ENCODE data around the gene TMEM236. TPM values are rescaled to one million over a fixed set of nuclear protein-coding genes. Genes with fewer than 3 reads are reported as not detected.
A peak's percentile ranks its signal among the peaks of the same experiment; 100 is the strongest.
"Not testable (repeated sequence)": the region's sequence is repeated elsewhere in the genome, so short reads cannot be mapped to it uniquely, and the experiment has no call there.

The TMEM236 gene
- total RNA-seq, 1 donor from 2014 or later = 5.0 TPM

DNA sequence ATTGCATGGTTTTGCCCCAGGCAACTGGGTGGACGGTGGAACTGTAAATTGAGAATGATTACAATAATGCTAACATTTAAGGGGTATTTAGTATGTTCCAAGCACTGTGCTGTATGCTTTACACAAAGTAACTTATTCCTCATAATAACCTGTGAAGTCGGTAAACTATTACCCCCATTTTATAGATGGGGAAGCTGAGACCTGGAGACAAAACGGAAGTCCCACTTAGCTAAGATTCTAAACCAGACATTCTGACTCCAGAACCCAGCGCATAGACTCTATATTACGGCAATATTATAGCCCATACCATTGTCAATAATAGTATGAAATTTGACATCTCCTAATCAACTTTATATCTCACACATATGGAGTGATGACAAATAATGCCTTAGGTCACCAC is 39.9 kb upstream of the TMEM236 start:
- Histone ChIP-seq H3K36me3 (peaks cover 83% of the 10 kb centered on the region), H3K4me3 (no peak overlapping the region), H3K27ac (no peak overlapping the region), H3K4me1 (no peaks in the 10 kb centered on the region), H3K27me3 (no peaks in the 10 kb centered on the region), H3K9me3 (no peaks in the 10 kb centered on the region)
- TF ChIP-seq, protein P1, sequence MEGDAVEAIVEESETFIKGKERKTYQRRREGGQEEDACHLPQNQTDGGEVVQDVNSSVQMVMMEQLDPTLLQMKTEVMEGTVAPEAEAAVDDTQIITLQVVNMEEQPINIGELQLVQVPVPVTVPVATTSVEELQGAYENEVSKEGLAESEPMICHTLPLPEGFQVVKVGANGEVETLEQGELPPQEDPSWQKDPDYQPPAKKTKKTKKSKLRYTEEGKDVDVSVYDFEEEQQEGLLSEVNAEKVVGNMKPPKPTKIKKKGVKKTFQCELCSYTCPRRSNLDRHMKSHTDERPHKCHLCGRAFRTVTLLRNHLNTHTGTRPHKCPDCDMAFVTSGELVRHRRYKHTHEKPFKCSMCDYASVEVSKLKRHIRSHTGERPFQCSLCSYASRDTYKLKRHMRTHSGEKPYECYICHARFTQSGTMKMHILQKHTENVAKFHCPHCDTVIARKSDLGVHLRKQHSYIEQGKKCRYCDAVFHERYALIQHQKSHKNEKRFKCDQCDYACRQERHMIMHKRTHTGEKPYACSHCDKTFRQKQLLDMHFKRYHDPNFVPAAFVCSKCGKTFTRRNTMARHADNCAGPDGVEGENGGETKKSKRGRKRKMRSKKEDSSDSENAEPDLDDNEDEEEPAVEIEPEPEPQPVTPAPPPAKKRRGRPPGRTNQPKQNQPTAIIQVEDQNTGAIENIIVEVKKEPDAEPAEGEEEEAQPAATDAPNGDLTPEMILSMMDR (IDR thresholded peaks at IDR 0.05) = no peak
- intact Hi-C loops (cut with DNase I) = no loop called here
- DNase-seq (no peak), ATAC-seq (no peak)

DNA sequence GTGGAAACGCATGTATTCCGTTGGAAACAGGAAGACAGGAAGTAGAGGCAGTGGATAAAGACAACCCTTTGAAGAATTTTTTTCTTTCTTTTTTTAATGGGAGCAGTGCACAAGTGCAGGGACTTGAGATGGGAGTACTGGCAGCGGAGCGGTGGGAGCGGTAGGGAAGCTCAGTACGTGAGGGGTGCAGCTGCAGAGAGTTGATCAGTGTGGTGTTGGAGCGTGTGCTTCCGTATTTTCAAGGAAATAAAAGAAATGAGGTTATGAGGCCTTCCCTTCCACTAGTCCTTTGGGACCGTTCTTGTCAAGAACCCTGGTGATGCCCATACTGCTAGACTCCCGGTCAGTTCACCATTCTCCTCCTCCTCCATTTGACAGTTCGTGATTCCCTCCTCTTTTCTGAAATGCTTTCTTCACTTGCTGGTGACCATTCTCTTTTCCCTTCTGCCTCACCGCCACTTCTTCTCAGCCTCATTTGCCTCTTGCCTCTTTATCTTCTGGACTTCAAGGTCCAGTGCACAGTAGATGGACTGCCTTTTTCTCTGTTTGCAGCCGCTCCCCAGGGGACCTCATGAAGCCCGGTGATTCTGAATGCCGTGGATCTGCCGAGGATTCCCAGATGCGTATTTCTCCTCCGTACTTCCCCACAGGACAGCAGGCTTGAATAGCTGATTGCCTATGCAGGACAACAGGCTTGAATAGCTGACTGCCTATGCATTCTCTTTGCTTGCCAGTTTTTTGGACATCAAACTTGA is 39.1 kb upstream of the TMEM236 start:
- H3K4me1 ChIP-seq = no peaks in the 10 kb centered on the region
- intact Hi-C loops (cut with DNase I) = no loop called here
- TF ChIP-seq, protein P1 (IDR thresholded peaks at IDR 0.05) = no peak
- DNase-seq = no peak
- H3K36me3 ChIP-seq = peaks cover 85% of the 10 kb centered on the region
- no peaks in the 10 kb centered on the region for H3K9me3 ChIP-seq
- H3K27ac ChIP-seq = no peak overlapping the region
- H3K27me3 ChIP-seq = no peaks in the 10 kb centered on the region
- no peak overlapping the region for H3K4me3 ChIP-seq
- ATAC-seq = no peak

DNA sequence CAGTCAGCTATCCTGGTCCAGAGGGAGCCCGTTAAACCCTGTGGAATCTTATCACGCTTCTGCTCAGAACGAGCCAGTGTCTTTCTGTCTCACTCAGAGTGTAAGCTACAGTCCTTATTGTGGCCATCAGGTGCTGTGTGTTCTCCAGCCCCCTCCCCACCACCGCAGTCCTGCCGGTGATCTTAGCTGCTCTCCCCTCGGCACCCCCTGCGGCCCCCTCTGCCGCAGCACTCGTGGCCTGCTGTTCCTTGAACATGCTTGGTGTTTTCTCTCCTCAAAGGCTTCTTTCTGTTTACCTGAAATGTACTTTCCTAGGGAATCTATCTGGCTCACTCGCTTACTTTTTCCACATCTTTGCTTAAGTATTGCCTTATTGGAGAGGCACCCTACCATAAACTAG is 38.2 kb upstream of the TMEM236 start:
- Histone ChIP-seq H3K4me1 (no peaks in the 10 kb centered on the region), H3K36me3 (peaks cover 76% of the 10 kb centered on the region), H3K4me3 (no peak overlapping the region), H3K9me3 (no peaks in the 10 kb centered on the region), H3K27me3 (no peaks in the 10 kb centered on the region), H3K27ac (no peak overlapping the region)
- DNase-seq = no peak
- TF ChIP-seq, protein P1 (IDR thresholded peaks at IDR 0.05) = no peak
- no peak for ATAC-seq
- intact Hi-C loops (cut with DNase I) = no loop called here

DNA sequence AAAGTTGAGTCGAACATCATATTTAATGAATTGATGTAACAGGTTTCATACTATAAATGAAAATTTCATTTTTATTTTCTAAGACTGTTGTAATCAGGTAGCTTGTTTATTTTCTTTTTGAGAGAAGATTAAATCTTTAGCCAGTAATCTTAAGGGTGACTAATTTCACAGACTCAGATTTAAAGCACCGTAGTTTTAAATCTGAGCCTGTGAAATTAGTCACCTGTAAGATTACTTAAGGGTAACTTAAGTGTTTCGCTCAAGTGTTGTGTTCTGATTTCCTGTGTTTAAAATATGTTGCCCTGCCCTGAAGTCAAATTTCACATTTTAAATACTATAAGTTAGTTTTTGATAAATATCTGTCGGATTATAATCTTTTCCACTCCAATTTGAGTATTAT is 35.8 kb upstream of the TMEM236 start:
- no peak for DNase-seq
- peaks cover 53% of the 10 kb centered on the region for H3K36me3 ChIP-seq
- no peaks in the 10 kb centered on the region for H3K9me3 ChIP-seq
- H3K27ac ChIP-seq = no peak overlapping the region
- intact Hi-C loops (cut with DNase I) = no loop called here
- H3K27me3 ChIP-seq = no peaks in the 10 kb centered on the region
- no peaks in the 10 kb centered on the region for H3K4me1 ChIP-seq
- TF ChIP-seq, protein P1 (IDR thresholded peaks at IDR 0.05) = no peak
- peak; percentile 50 for ATAC-seq
- H3K4me3 ChIP-seq = no peak overlapping the region

DNA sequence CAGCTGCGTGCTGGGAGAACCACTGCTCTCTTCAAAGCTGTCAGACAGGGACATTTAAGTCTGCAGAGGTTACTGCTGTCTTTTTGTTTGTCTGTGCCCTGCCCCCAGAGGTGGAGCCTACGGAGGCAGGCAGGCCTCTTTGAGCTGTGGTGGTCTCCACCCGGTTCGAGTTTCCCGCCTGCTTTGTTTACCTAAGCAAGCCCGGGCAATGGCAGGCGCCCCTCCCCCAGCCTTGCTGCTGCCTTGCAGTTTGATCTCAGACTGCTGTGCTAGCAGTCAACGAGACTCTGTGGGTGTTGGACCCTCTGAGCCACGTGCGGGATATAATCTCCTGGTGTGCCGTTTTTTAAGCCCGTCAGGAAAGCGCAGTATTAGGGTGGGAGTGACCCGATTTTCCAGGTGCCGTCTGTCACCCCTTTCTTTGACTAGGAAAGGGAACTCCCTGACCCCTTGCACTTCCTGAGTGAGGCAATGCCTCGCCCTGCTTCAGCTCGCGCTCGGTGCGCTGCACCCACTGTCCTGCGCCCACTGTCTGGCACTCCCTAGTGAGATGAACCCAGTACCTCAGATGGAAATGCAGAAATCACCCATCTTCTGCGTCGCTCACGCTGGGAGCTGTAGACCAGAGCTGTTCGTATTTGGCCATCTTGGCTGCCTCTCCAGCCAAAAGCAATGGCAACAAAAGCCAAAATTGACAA is 29.5 kb upstream of the TMEM236 start:
- H3K27ac ChIP-seq; H3K4me1 ChIP-seq; ATAC-seq; DNase-seq; H3K4me3 ChIP-seq; H3K36me3 ChIP-seq; H3K27me3 ChIP-seq; intact Hi-C loops (cut with DNase I); H3K9me3 ChIP-seq: not testable (repeated sequence)

DNA sequence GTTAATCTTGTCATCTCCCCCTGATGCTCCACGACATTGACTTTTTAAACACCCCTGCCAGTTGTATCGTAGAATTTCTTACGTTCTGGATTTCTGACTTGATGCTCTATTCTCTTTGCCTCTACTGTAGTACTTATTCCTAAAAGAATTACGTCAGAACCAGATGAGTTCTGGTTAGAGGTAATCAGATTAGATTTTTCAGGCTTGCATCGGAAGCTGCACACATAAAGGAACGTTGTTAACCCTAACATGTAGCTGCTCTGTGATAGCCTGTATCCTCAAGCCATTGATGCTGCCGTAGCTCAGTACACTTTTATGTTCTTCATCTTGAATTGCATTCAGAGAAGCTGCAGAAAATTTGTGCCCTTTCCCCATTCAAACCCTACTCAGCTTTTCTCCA is 26.3 kb upstream of the TMEM236 start:
- DNase-seq = no peak
- no peak for ATAC-seq
- intact Hi-C loops (cut with DNase I) = no loop called here
- no peaks in the 10 kb centered on the region for H3K9me3 ChIP-seq
- no peaks in the 10 kb centered on the region for H3K27me3 ChIP-seq
- no peak overlapping the region for H3K27ac ChIP-seq
- no peaks in the 10 kb centered on the region for H3K36me3 ChIP-seq
- H3K4me1 ChIP-seq = no peaks in the 10 kb centered on the region
- TF ChIP-seq, protein P1 (IDR thresholded peaks at IDR 0.05) = no peak
- H3K4me3 ChIP-seq = no peak overlapping the region

Data from upper lobe of right lung (tissue), 1 donor.